Caco-2 (cell line): Measurements from ENCODE around the gene H2BK1. TPM values are rescaled to one million over a fixed set of nuclear protein-coding genes. Genes with fewer than 3 reads are reported as not detected.

Source experiments
- BruUV-seq: library from RNA; stranded (reverse); fragments of 400-500 nt; replicated peaks from 2 replicates; lab custom pipeline; 2021; lab: Mats Ljungman, UMichigan
- CTCF ChIA-PET: fragments of 300-600 bp; sonication (Branson Sonifier 250); formaldehyde crosslinking; loops from one replicate; lab custom pipeline; 2022; ENCODE audit warnings: antibody characterized with exemption; lab: Charles Lee
- POLR2A ChIA-PET: fragments of 300-600 bp; sonication (Branson Sonifier 250); formaldehyde crosslinking; loops from one replicate; lab custom pipeline; 2022; ENCODE audit warnings: antibody characterized with exemption; lab: Charles Lee
- DNase-seq, 2 experiments: peaks; one replicate each; pipeline versions ENCODE4 v3.0.0 to v3.0.0-alpha.2; 2020 to 2022
- H3K27me3 ChIP-seq: replicated peaks from 2 replicates; pipeline ENCODE4 v1.6.0; 2011; ENCODE audit warnings: low read length; ENCODE audit not compliant: control insufficient read depth, insufficient read depth
- H3K36me3 ChIP-seq: 2 replicates; pipeline ENCODE4 v1.5.1; 2011; ENCODE audit warnings: low read length; ENCODE audit not compliant: control insufficient read depth, insufficient read depth
- H3K4me1 ChIP-seq: fragments of 250-450 bp; sonication (Bioruptor Pico); 2 replicates; pipeline ENCODE4 v1.5.1; 2020; ENCODE audit warnings: mild to moderate bottlenecking
- H3K4me3 ChIP-seq: 2 replicates; pipeline ENCODE4 v1.5.1; 2011; ENCODE audit warnings: low read depth, mild to moderate bottlenecking, control low read depth, low read length
- H3K9me3 ChIP-seq: fragments of 250-450 bp; sonication (Bioruptor Pico); 2 replicates; pipeline ENCODE4 v1.5.1; 2020; ENCODE audit warnings: mild to moderate bottlenecking, moderate library complexity
- H3K27ac Mint-ChIP-seq: one replicate; pipeline ENCODE4 v1.8.0; 2022; ENCODE audit warnings: mixed read lengths; ENCODE audit not compliant: unreplicated experiment
- H3K27me3 Mint-ChIP-seq: one replicate; pipeline ENCODE4 v1.8.0; 2022; ENCODE audit warnings: mixed read lengths; ENCODE audit not compliant: insufficient read depth, unreplicated experiment
- H3K36me3 Mint-ChIP-seq: one replicate; pipeline ENCODE4 v1.8.0; 2022; ENCODE audit warnings: mild to moderate bottlenecking, mixed read lengths; ENCODE audit not compliant: insufficient read depth, unreplicated experiment
- H3K4me1 Mint-ChIP-seq: one replicate; pipeline ENCODE4 v1.8.0; 2022; ENCODE audit warnings: low read depth, mixed read lengths; ENCODE audit not compliant: unreplicated experiment
- H3K4me3 Mint-ChIP-seq: one replicate; pipeline ENCODE4 v1.8.0; 2022; ENCODE audit warnings: mild to moderate bottlenecking, moderate library complexity, mixed read lengths; ENCODE audit not compliant: unreplicated experiment
- H3K9me3 Mint-ChIP-seq: one replicate; pipeline ENCODE4 v1.8.0; 2022; ENCODE audit warnings: mixed read lengths; ENCODE audit not compliant: unreplicated experiment
- intact Hi-C: fragments of 100-400 bp; cut with micrococcal nuclease; formaldehyde crosslinking; loops from one replicate; pipeline ENCODE4 v1.10.0; 2022; ENCODE audit not compliant: unreplicated experiment
- total RNA-seq: library from RNA; stranded (reverse); gene quantifications from 2 replicates; pipeline ENCODE4 v1.2.3, GENCODE V29; 2022
- TF ChIP-seq, protein P1 (sequence below), 2 experiments: fragments of 200-600 bp in 1 of 2; IDR thresholded peaks; 1 replicate in 1 of 2; 2 replicates in 1 of 2; pipeline versions ENCODE4 v1.5.1 to v1.8.0; 2011 to 2022; ENCODE audit warnings: antibody characterized with exemption in 1 of 2, control low read depth in 1 of 2, inconsistent platforms in 1 of 2, low read depth in 1 of 2, low read length in 1 of 2, mild to moderate bottlenecking in 1 of 2, moderate library complexity in 1 of 2; ENCODE audit not compliant: insufficient read depth in 1 of 2, severe bottlenecking in 1 of 2, unreplicated experiment in 1 of 2

The H2BK1 gene
- total RNA-seq, 1 experiment from 2014 or later: not detected

- TF ChIP-seq, protein P1, sequence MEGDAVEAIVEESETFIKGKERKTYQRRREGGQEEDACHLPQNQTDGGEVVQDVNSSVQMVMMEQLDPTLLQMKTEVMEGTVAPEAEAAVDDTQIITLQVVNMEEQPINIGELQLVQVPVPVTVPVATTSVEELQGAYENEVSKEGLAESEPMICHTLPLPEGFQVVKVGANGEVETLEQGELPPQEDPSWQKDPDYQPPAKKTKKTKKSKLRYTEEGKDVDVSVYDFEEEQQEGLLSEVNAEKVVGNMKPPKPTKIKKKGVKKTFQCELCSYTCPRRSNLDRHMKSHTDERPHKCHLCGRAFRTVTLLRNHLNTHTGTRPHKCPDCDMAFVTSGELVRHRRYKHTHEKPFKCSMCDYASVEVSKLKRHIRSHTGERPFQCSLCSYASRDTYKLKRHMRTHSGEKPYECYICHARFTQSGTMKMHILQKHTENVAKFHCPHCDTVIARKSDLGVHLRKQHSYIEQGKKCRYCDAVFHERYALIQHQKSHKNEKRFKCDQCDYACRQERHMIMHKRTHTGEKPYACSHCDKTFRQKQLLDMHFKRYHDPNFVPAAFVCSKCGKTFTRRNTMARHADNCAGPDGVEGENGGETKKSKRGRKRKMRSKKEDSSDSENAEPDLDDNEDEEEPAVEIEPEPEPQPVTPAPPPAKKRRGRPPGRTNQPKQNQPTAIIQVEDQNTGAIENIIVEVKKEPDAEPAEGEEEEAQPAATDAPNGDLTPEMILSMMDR (IDR thresholded peaks at IDR 0.05; ENCODE audit: insufficient read depth in 1 of 2, low read depth in 1 of 2, low read length in 1 of 2, severe bottlenecking in 1 of 2, unreplicated experiment in 1 of 2): no peak
- H3K4me3 Mint-ChIP-seq: no peak overlapping the region
- ChIA-PET POLR2A (interaction anchor here (0.8 kb wide), 1 partner anchor 14 kb away, joined by 3 read pairs; the partner anchor contains the start of gene ABCF2), CTCF (no interaction called here)
- no peaks in the 10 kb centered on the region for H3K4me1 ChIP-seq
- H3K27me3 Mint-ChIP-seq: peaks cover 3% of the 10 kb centered on the region
- no peak overlapping the region for H3K27ac Mint-ChIP-seq
- H3K27me3 ChIP-seq: no peaks in the 10 kb centered on the region
- intact Hi-C loops: no loop called here
- DNase-seq: peak in 1 of 2 experiments; percentile 31
- H3K9me3 ChIP-seq: no peaks in the 10 kb centered on the region
- no peaks in the 10 kb centered on the region for H3K36me3 ChIP-seq
- no peak overlapping the region for H3K4me3 ChIP-seq
- H3K9me3 Mint-ChIP-seq: no peaks in the 10 kb centered on the region
- BruUV-seq: no TSS peak
- H3K36me3 Mint-ChIP-seq: peaks cover 55% of the 10 kb centered on the region
- peaks cover 8% of the 10 kb centered on the region for H3K4me1 Mint-ChIP-seq
Measured at GRCh38 chr7:151212626-151213025, 2.3 kb upstream of the H2BK1 start.

DNA sequence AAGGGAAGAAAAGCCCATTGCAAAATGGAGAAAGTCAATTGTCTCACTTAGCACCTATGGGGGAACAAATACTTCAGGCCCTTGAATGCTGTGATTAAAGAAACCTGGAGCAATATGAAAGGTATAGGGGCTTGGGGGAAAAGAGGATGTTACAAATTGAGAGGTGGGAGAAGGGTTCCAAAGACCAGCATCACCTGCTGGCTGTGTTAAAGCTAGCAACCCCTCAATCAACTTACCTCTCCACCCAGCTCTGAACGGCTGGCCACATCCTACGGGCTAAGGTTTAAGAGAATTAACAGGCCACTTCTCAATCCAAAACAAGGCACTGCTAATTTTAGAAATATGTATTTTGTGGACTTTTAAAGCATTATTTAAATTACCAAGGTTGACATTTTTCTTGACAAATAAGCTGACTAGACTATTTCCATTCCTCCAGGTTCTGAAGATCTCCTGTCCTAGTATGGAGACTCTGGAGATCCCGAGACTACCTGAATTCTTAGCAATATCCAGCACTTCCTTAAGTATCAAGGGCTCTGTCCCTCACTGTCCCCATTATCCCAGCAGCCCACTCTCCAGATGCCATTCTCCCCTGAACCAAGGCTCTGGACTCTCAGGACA is 976 bp upstream of the H2BK1 start:
- no peak overlapping the region for H3K27ac Mint-ChIP-seq
- POLR2A ChIA-PET: no interaction called here

GRCh38 chr7:151209588-151209987 is 700 bp downstream of the H2BK1 start:
- POLR2A ChIA-PET: no interaction called here

More for the DNA sequence above, 976 bp upstream of the H2BK1 start:
- H3K9me3 ChIP-seq: no peaks in the 10 kb centered on the region
- no peak overlapping the region for H3K4me3 Mint-ChIP-seq
- no peaks in the 10 kb centered on the region for H3K27me3 ChIP-seq
- no peak overlapping the region for H3K4me3 ChIP-seq
- intact Hi-C loops: no loop called here
- CTCF ChIA-PET: interaction anchor here (0.6 to 1.2 kb wide), 4 partner anchors 16 to 198 kb away, joined by 3 to 8 read pairs (median 3); partner anchors contain the start of genes ABCF2 and WDR86
- H3K36me3 ChIP-seq: no peaks in the 10 kb centered on the region
- peaks cover 42% of the 10 kb centered on the region for H3K36me3 Mint-ChIP-seq
- peaks cover 8% of the 10 kb centered on the region for H3K4me1 Mint-ChIP-seq
- no peaks in the 10 kb centered on the region for H3K9me3 Mint-ChIP-seq
- DNase-seq: no peak
- H3K4me1 ChIP-seq: no peaks in the 10 kb centered on the region
- no TSS peak for BruUV-seq
- H3K27me3 Mint-ChIP-seq: peaks cover 3% of the 10 kb centered on the region
- TF ChIP-seq, protein P1 (IDR thresholded peaks at IDR 0.05; ENCODE audit: insufficient read depth in 1 of 2, low read depth in 1 of 2, low read length in 1 of 2, severe bottlenecking in 1 of 2, unreplicated experiment in 1 of 2): no peak

More at GRCh38 chr7:151209588-151209987, 700 bp downstream of the H2BK1 start:
- TF ChIP-seq, protein P1 (IDR thresholded peaks at IDR 0.05; ENCODE audit: insufficient read depth in 1 of 2, low read depth in 1 of 2, low read length in 1 of 2, severe bottlenecking in 1 of 2, unreplicated experiment in 1 of 2): no peak
- Mint-ChIP-seq H3K9me3 (no peaks in the 10 kb centered on the region), H3K27me3 (peaks cover 16% of the 10 kb centered on the region), H3K4me1 (peaks cover 8% of the 10 kb centered on the region), H3K4me3 (no peak overlapping the region), H3K27ac (no peak overlapping the region), H3K36me3 (peaks cover 27% of the 10 kb centered on the region)
- Histone ChIP-seq H3K4me3 (no peak overlapping the region), H3K36me3 (no peaks in the 10 kb centered on the region), H3K9me3 (no peaks in the 10 kb centered on the region), H3K4me1 (no peaks in the 10 kb centered on the region), H3K27me3 (no peaks in the 10 kb centered on the region; the same call in 1 of the 2 replicates)
- BruUV-seq: no TSS peak
- CTCF ChIA-PET: interaction anchor here (0.6 to 1.3 kb wide), 2 partner anchors 35 to 1423 kb away, joined by 3 read pairs; no protein-coding TSS in a partner anchor
- no peak for DNase-seq
- intact Hi-C loops: no loop called here
